HG03097 (cell line): ENCODE measurements around the gene MTFMT.
"Not testable (repeated sequence)": the region's sequence is repeated elsewhere in the genome, so short reads cannot be mapped to it uniquely, and the experiment has no call there.

Experiments
- ATAC-seq: cut with Tn5 transposase; IDR thresholded peaks from one replicate; pipeline ENCODE4 v1.9.1; 2021; ENCODE audit not compliant: unreplicated experiment, low FRiP score

The MTFMT gene

GRCh38 chr15:65028921-65029735, at the start of gene MTFMT:
TSS of gene MTFMT (minus strand) at chr15:65029639. CDS start at chr15:65029613, 26 bp downstream.
- ATAC-seq, result no peak

GRCh38 chr15:65077981-65078352, 48.5 kb upstream of the MTFMT start:
- ATAC-seq, result no peak

- no peak for ATAC-seq
Observed at GRCh38 chr15:65077291-65077980, 48.0 kb upstream of the MTFMT start.

GRCh38 chr15:65076486-65077290, 47.2 kb upstream of the MTFMT start, which contains the start of gene KBTBD13:
TSS of gene KBTBD13 (plus strand) at chr15:65076746. CDS start at chr15:65076816, 70 bp downstream.
- ATAC-seq, result no peak

- not testable (repeated sequence) for ATAC-seq
Observed at GRCh38 chr15:65075607-65076395, 46.4 kb upstream of the MTFMT start.

- not testable (repeated sequence) for ATAC-seq
Observed at GRCh38 chr15:65074946-65075345, 45.5 kb upstream of the MTFMT start.

GRCh38 chr15:65072617-65073016, 43.2 kb upstream of the MTFMT start:
- no peak for ATAC-seq

GRCh38 chr15:65072027-65072426, 42.6 kb upstream of the MTFMT start:
- ATAC-seq, result no peak

GRCh38 chr15:65071381-65071811, 42.0 kb upstream of the MTFMT start:
- no peak for ATAC-seq

- no peak for ATAC-seq
Observed at GRCh38 chr15:65069779-65070546, 40.5 kb upstream of the MTFMT start.

- ATAC-seq, result no peak
Observed at GRCh38 chr15:65069179-65069578, 39.7 kb upstream of the MTFMT start.

- no peak for ATAC-seq
Observed at GRCh38 chr15:65068403-65068788, 39.0 kb upstream of the MTFMT start.

- ATAC-seq, result no peak
Observed at GRCh38 chr15:65067645-65068402, 38.4 kb upstream of the MTFMT start, which contains the start of gene RASL12. TSS of gene RASL12 (minus strand) at chr15:65067991. CDS start at chr15:65067835, 156 bp downstream.

- no peak for ATAC-seq
Observed at GRCh38 chr15:65067317-65067644, 37.8 kb upstream of the MTFMT start.

- ATAC-seq, result no peak
Observed at GRCh38 chr15:65066635-65067316, 37.3 kb upstream of the MTFMT start.

GRCh38 chr15:65066001-65066634, 36.7 kb upstream of the MTFMT start:
- ATAC-seq, result no peak

- ATAC-seq, result no peak
Observed at GRCh38 chr15:65062726-65063125, 33.3 kb upstream of the MTFMT start.

- ATAC-seq, result no peak
Observed at GRCh38 chr15:65062061-65062460, 32.6 kb upstream of the MTFMT start.
